Hepatocyte (in vitro differentiated cells): ENCODE results near the gene NRSN1. TPM values are rescaled to one million over a fixed set of nuclear protein-coding genes. Genes with fewer than 3 reads are reported as not detected.

Source experiments
- DNase-seq: peaks from one replicate; pipeline ENCODE4 v3.0.0-alpha.2; 2016; ENCODE audit warnings: low spot score
- H2AFZ ChIP-seq: fragments of 200-600 bp; sonication (generic); 2 replicates; pipeline ENCODE4 v1.6.0; 2016; ENCODE audit warnings: antibody characterized with exemption, mild to moderate bottlenecking
- H3K27ac ChIP-seq: fragments of 200-600 bp; sonication (generic); 2 replicates; pipeline ENCODE4 v1.5.1; 2016; ENCODE audit warnings: mild to moderate bottlenecking
- H3K27me3 ChIP-seq: fragments of 200-600 bp; sonication (generic); 2 replicates; pipeline ENCODE4 v1.6.1; 2016
- H3K36me3 ChIP-seq: fragments of 200-600 bp; sonication (generic); replicated peaks from 2 replicates; pipeline ENCODE4 v1.5.1; 2016; ENCODE audit warnings: low read depth; ENCODE audit not compliant: insufficient read depth
- H3K4me1 ChIP-seq: fragments of 200-600 bp; sonication (generic); 2 replicates; pipeline ENCODE4 v1.5.1; 2016; ENCODE audit warnings: mild to moderate bottlenecking, moderate library complexity; ENCODE audit not compliant: insufficient read depth
- H3K4me2 ChIP-seq: fragments of 200-600 bp; sonication (generic); 2 replicates; pipeline ENCODE4 v1.6.0; 2016
- H3K4me3 ChIP-seq: fragments of 200-600 bp; sonication (generic); 2 replicates; pipeline ENCODE4 v1.5.1; 2016; ENCODE audit warnings: mild to moderate bottlenecking
- H3K79me2 ChIP-seq: fragments of 200-600 bp; sonication (generic); 2 replicates; pipeline ENCODE4 v1.6.0; 2017; ENCODE audit warnings: mild to moderate bottlenecking
- H3K9me2 ChIP-seq: fragments of 200-600 bp; sonication (generic); replicated peaks from 2 replicates; pipeline ENCODE4 v1.6.0; 2017; ENCODE audit warnings: mild to moderate bottlenecking; ENCODE audit not compliant: insufficient read depth
- H3K9me3 ChIP-seq: fragments of 200-600 bp; sonication (generic); 2 replicates; pipeline ENCODE4 v1.5.1; 2016; ENCODE audit warnings: low read depth, mild to moderate bottlenecking
- H4K20me1 ChIP-seq: fragments of 200-600 bp; sonication (generic); 2 replicates; pipeline ENCODE4 v1.6.0; 2016; ENCODE audit warnings: mild to moderate bottlenecking; ENCODE audit not compliant: insufficient read depth, poor library complexity, severe bottlenecking
- EZH2 ChIP-seq: fragments of 200-600 bp; sonication (generic); IDR thresholded peaks from 2 replicates; pipeline ENCODE4 v1.6.1; 2016; ENCODE audit warnings: antibody characterized with exemption, mild to moderate bottlenecking, borderline replicate concordance
- EZH2phosphoT487 ChIP-seq: fragments of 200-600 bp; sonication (generic); IDR thresholded peaks from one replicate; pipeline ENCODE4 v1.6.1; 2018; ENCODE audit warnings: antibody characterized with exemption, mild to moderate bottlenecking, low read depth, moderate library complexity; ENCODE audit not compliant: unreplicated experiment, severe bottlenecking
- WGBS: methylation state at CpG from one replicate; pipeline ENCODE4 v1.1.6; 2016; ENCODE audit warnings: low lambda C conversion rate; ENCODE audit errors: missing lambda C conversion rate; 5-methylcytosine and 5-hydroxymethylcytosine counted together
- polyA plus RNA-seq: library from polyadenylated mRNA; unstranded; fragments of >200 nt; fragmentation: Nextera tagmentation; extraction: Ambion mirVana; gene quantifications from 2 replicates; pipeline ENCODE4 v1.2.1, GENCODE V29; 2016
- total RNA-seq: library from RNA; depleted of rRNA; stranded (reverse); fragments of >200 nt; gene quantifications from 2 replicates; pipeline ENCODE4 v1.2.3, GENCODE V29; 2014
- TF ChIP-seq, protein P1 (sequence below): fragments of 200-600 bp; sonication (generic); IDR thresholded peaks from 2 replicates; pipeline ENCODE4 v1.5.1; 2016; ENCODE audit warnings: antibody characterized with exemption, mild to moderate bottlenecking; ENCODE audit not compliant: poor library complexity

NRSN1 gene
- total and polyA plus RNA-seq, 2 experiments from 2014 or later = 0.51 TPM; not detected in 1

DNA sequence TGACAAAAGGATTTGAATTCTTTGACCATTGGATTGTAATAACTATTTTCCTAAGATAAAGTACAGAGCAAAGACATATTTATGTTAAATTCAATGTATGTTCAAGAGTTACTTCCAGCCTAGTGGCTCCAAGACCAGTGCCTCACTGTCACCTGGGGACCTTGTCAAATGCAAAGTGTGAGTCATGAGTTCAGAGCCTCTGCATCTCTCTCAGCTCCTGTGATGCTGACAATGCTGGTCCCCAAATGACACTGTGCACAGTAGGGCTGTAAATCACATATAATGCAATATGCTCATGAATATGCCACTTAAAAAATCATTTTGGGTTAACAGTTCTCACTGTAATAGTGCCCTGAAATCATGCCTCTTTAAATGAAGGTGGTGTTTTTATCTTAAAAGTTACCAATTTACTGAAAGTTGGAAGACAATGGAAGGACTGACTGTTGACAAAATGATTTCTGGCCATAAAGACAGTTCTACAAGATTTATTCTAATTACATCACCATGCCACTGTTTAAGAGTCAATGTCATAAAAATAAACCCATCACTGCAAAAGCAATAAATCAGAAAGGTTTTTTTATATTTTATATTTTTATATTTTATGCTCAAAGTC is 62.1 kb downstream of the NRSN1 start:
- TF ChIP-seq EZH2 (no peak), EZH2phosphoT487 (no peak)
- TF ChIP-seq, protein P1, sequence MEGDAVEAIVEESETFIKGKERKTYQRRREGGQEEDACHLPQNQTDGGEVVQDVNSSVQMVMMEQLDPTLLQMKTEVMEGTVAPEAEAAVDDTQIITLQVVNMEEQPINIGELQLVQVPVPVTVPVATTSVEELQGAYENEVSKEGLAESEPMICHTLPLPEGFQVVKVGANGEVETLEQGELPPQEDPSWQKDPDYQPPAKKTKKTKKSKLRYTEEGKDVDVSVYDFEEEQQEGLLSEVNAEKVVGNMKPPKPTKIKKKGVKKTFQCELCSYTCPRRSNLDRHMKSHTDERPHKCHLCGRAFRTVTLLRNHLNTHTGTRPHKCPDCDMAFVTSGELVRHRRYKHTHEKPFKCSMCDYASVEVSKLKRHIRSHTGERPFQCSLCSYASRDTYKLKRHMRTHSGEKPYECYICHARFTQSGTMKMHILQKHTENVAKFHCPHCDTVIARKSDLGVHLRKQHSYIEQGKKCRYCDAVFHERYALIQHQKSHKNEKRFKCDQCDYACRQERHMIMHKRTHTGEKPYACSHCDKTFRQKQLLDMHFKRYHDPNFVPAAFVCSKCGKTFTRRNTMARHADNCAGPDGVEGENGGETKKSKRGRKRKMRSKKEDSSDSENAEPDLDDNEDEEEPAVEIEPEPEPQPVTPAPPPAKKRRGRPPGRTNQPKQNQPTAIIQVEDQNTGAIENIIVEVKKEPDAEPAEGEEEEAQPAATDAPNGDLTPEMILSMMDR = no peak
- no peaks in the 10 kb centered on the region for H3K79me2 ChIP-seq
- no peaks in the 10 kb centered on the region for H3K4me1 ChIP-seq

DNA sequence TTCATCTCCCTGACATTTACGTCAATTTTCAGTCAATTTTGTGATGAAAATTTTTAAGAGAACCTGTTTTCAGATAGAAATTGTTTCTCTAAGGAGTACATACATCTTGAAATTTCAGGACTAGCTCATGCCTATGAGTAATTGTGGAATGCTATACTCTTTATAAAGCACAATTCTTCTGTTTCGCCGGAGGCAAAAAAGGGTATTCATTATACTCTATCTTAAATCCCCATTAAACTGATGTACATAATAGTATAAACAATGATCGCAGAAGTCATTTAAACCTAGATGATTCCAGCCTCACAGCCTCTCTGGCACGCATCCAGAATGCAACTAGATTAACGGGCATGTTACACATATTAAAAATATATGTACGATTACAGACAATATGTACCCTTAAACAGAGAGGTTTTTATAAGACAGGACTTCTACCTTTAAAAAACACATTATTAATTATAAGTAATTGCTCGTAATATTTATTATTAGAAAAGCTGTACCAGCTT is 62.6 kb downstream of the NRSN1 start:
- H3K79me2 ChIP-seq = no peaks in the 10 kb centered on the region
- no peaks in the 10 kb centered on the region for H4K20me1 ChIP-seq
- no peak overlapping the region for H2AFZ ChIP-seq
- WGBS = 62% methylated on average over 8 of the region's 8 CpGs
- no peak for TF ChIP-seq EZH2
- TF ChIP-seq, protein P1 = no peak
- no peak for TF ChIP-seq EZH2phosphoT487
- H3K36me3 ChIP-seq = no peaks in the 10 kb centered on the region
- H3K9me3 ChIP-seq = no peaks in the 10 kb centered on the region
- H3K4me2 ChIP-seq = peak overlapping the region; percentile 57
- no peaks in the 10 kb centered on the region for H3K9me2 ChIP-seq
- H3K27me3 ChIP-seq = no peaks in the 10 kb centered on the region
- no peak overlapping the region for H3K27ac ChIP-seq
- no peak for DNase-seq
- no peak overlapping the region for H3K4me3 ChIP-seq
- H3K4me1 ChIP-seq = no peaks in the 10 kb centered on the region

More for the DNA sequence above, 62.1 kb downstream of the NRSN1 start:
- H3K36me3 ChIP-seq = no peaks in the 10 kb centered on the region
- no peak overlapping the region for H3K4me3 ChIP-seq
- no peaks in the 10 kb centered on the region for H3K27me3 ChIP-seq
- no peaks in the 10 kb centered on the region for H3K9me2 ChIP-seq
- DNase-seq = no peak
- no peak overlapping the region for H3K27ac ChIP-seq
- no peaks in the 10 kb centered on the region for H4K20me1 ChIP-seq
- H3K4me2 ChIP-seq = no peak overlapping the region
- no peaks in the 10 kb centered on the region for H3K9me3 ChIP-seq
- no peak overlapping the region for H2AFZ ChIP-seq

DNA sequence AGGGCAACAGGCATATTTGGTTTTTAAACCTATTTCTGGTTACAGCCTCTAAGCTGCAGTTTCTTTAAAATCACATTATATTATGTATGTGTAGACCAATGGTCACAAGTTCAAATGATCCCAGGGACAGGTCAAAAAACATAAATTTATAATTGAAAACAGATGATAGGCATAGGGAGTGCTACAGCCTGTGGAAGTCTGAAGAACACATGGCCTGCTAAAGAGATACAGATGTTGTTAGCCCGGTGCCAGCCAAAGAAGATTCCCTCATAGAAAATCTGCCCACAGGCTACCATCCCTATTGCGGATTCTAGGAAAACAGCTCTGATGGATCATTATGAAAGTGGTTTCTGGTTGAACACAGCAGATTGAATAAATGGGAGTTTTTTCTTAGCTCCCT is 65.3 kb downstream of the NRSN1 start:
- Histone ChIP-seq H3K4me2 (no peak overlapping the region), H3K79me2 (no peaks in the 10 kb centered on the region), H3K27me3 (no peaks in the 10 kb centered on the region), H3K9me2 (no peaks in the 10 kb centered on the region), H2AFZ (no peak overlapping the region), H3K4me1 (peaks cover 12% of the 10 kb centered on the region), H3K4me3 (no peak overlapping the region), H3K36me3 (no peaks in the 10 kb centered on the region), H4K20me1 (no peaks in the 10 kb centered on the region), H3K27ac (no peak overlapping the region), H3K9me3 (no peaks in the 10 kb centered on the region)
- WGBS = 43% methylated on average over 2 of the region's 2 CpGs
- TF ChIP-seq, protein P1 = no peak
- TF ChIP-seq EZH2phosphoT487 (no peak), EZH2 (no peak)
- no peak for DNase-seq

DNA sequence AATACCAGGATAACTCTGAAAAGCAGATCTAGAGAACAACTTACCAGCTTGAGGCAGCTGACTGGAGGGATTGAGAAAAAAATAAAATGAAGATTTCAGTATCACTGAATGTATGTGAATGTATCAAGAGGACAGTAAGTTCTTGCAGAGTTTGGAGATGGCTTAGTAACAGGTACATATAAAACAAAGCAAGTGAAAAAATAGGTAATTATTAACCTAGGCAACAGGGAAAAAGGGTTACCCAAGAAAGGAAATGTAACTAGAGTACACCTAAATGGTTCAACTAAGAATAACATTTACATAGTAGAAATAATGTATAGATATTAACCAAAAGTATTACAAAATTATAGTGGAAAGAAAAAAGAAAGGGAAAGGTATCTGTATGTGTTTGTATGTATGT is 67.3 kb downstream of the NRSN1 start:
- no peak for DNase-seq
- TF ChIP-seq, protein P1 = no peak
- no peak for TF ChIP-seq EZH2
- TF ChIP-seq EZH2phosphoT487 = no peak
- no peaks in the 10 kb centered on the region for H4K20me1 ChIP-seq
- H3K36me3 ChIP-seq = no peaks in the 10 kb centered on the region
- no peaks in the 10 kb centered on the region for H3K27me3 ChIP-seq
- H3K4me1 ChIP-seq = peaks cover 12% of the 10 kb centered on the region
- H2AFZ ChIP-seq = no peak overlapping the region
- H3K9me2 ChIP-seq = no peaks in the 10 kb centered on the region
- no peak overlapping the region for H3K27ac ChIP-seq
- no peaks in the 10 kb centered on the region for H3K9me3 ChIP-seq
- H3K4me3 ChIP-seq = no peak overlapping the region
- H3K79me2 ChIP-seq = no peaks in the 10 kb centered on the region
- no peak overlapping the region for H3K4me2 ChIP-seq
